Measurements from ENCODE around the gene FKBP5.
"Not testable (repeated sequence)": the region's sequence is repeated elsewhere in the genome, so short reads cannot be mapped to it uniquely, and the experiment has no call there.

Gene FKBP5

GRCh38 chr6:35688605-35689322 lies at the start of gene FKBP5:
Gene FKBP5, minus strand, starts transcription at chr6:35688915. Its CDS starts 46,091 bp downstream, at chr6:35642824.
- DNase-seq: peak; percentile 61 to 80

- peak; percentile 4 to 15 for DNase-seq
Observed at GRCh38 chr6:35737413-35738211, 48.9 kb upstream of the FKBP5 start.

- DNase-seq: no peak
Observed at GRCh38 chr6:35736982-35737412, 48.3 kb upstream of the FKBP5 start, which contains the start of gene ARMC12. Gene ARMC12, plus strand, starts transcription at chr6:35737032. Its CDS starts 77 bp downstream, at chr6:35737109.

- DNase-seq: peak; percentile 9 to 23
Observed at GRCh38 chr6:35736253-35736894, 47.7 kb upstream of the FKBP5 start.

GRCh38 chr6:35735452-35735851 lies 46.7 kb upstream of the FKBP5 start:
- no peak for DNase-seq

GRCh38 chr6:35734319-35734718 lies 45.6 kb upstream of the FKBP5 start:
- not testable (repeated sequence) for DNase-seq

GRCh38 chr6:35733633-35734032 lies 44.9 kb upstream of the FKBP5 start:
- no peak for DNase-seq

- DNase-seq: peak; percentile 23 to 66
Observed at GRCh38 chr6:35731736-35732532, 43.2 kb upstream of the FKBP5 start.

GRCh38 chr6:35731414-35731735 lies 42.7 kb upstream of the FKBP5 start:
- peak; percentile 60 to 80 for DNase-seq

- no peak for DNase-seq
Observed at GRCh38 chr6:35730745-35731413, 42.2 kb upstream of the FKBP5 start.

- DNase-seq: no peak
Observed at GRCh38 chr6:35729722-35730121, 41.0 kb upstream of the FKBP5 start.

- no peak for DNase-seq
Observed at GRCh38 chr6:35728683-35729678, 40.3 kb upstream of the FKBP5 start.

GRCh38 chr6:35727935-35728682 lies 39.4 kb upstream of the FKBP5 start:
- DNase-seq: peak; percentile 30 to 83

- peak; percentile 62 to 79 for DNase-seq
Observed at GRCh38 chr6:35727231-35727934, 38.7 kb upstream of the FKBP5 start.

GRCh38 chr6:35725721-35726438 lies 37.2 kb upstream of the FKBP5 start:
- DNase-seq: no peak

GRCh38 chr6:35725081-35725708 lies 36.5 kb upstream of the FKBP5 start:
- no peak for DNase-seq

GRCh38 chr6:35724471-35724870 lies 35.8 kb upstream of the FKBP5 start:
- DNase-seq: no peak

GRCh38 chr6:35724059-35724458 lies 35.3 kb upstream of the FKBP5 start:
- no peak for DNase-seq

Data from NCI-H187 (cell line).